Loucy (cell line): Measurements from ENCODE around the gene NRXN3.

Experiments
- H2AFZ ChIP-seq: fragments of 200-600 bp; sonication (generic); 2 replicates; pipeline ENCODE4 v1.6.0; 2016; ENCODE audit warnings: antibody characterized with exemption, mild to moderate bottlenecking, low read length, moderate library complexity
- H3F3A ChIP-seq: fragments of 200-600 bp; 2 replicates; pipeline ENCODE4 v1.6.0; 2016; ENCODE audit warnings: antibody characterized with exemption, low read depth, mild to moderate bottlenecking
- H3K27me3 ChIP-seq: fragments of 200-600 bp; sonication (generic); 2 replicates; pipeline ENCODE4 v1.6.1; 2014; ENCODE audit warnings: low read length, mild to moderate bottlenecking; ENCODE audit not compliant: insufficient read depth, poor library complexity, severe bottlenecking
- H3K36me3 ChIP-seq: fragments of 200-600 bp; sonication (generic); 2 replicates; pipeline ENCODE4 v1.6.1; 2016; ENCODE audit warnings: low read length; ENCODE audit not compliant: insufficient read depth
- H3K4me1 ChIP-seq: fragments of 200-600 bp; sonication (generic); 2 replicates; pipeline ENCODE4 v1.5.1; 2014; ENCODE audit warnings: low read length, mild to moderate bottlenecking; ENCODE audit not compliant: insufficient read depth, poor library complexity, severe bottlenecking
- H3K4me2 ChIP-seq: fragments of 200-600 bp; sonication (generic); 2 replicates; pipeline ENCODE4 v1.6.0; 2014; ENCODE audit warnings: antibody characterized with exemption, low read length, low read depth, mild to moderate bottlenecking; ENCODE audit not compliant: poor library complexity, severe bottlenecking
- H3K4me3 ChIP-seq: fragments of 200-600 bp; sonication (generic); 2 replicates; pipeline ENCODE4 v1.5.1; 2014; ENCODE audit warnings: low read length, mild to moderate bottlenecking, mixed read lengths; ENCODE audit not compliant: poor library complexity, severe bottlenecking
- H3K79me2 ChIP-seq: fragments of 200-600 bp; sonication (generic); 2 replicates; pipeline ENCODE4 v1.6.1; 2014; ENCODE audit warnings: low read length; ENCODE audit not compliant: insufficient read depth
- H3K9ac ChIP-seq: fragments of 200-600 bp; sonication (generic); 2 replicates; pipeline ENCODE4 v1.6.0; 2014; ENCODE audit warnings: mild to moderate bottlenecking, low read depth, low read length, moderate library complexity; ENCODE audit not compliant: poor library complexity, severe bottlenecking
- H3K9me2 ChIP-seq: fragments of 200-600 bp; sonication (generic); replicated peaks from 2 replicates; pipeline ENCODE4 v1.6.1; 2016; ENCODE audit warnings: low read depth, low read length, mixed read lengths
- H3K9me3 ChIP-seq: fragments of 200-600 bp; sonication (generic); 2 replicates; pipeline ENCODE4 v1.6.1; 2014; ENCODE audit warnings: mild to moderate bottlenecking, antibody characterized with exemption, low read length, low read depth; ENCODE audit not compliant: insufficient read depth
- H4K20me1 ChIP-seq: fragments of 200-600 bp; sonication (generic); 2 replicates; pipeline ENCODE4 v1.6.0; 2014; ENCODE audit warnings: antibody characterized with exemption, low read length, mild to moderate bottlenecking; ENCODE audit not compliant: insufficient read depth, poor library complexity, severe bottlenecking
- EZH2phosphoT487 ChIP-seq: fragments of 200-600 bp; IDR thresholded peaks from 2 replicates; pipeline ENCODE4 v1.6.1; 2018; ENCODE audit warnings: antibody characterized with exemption, mild to moderate bottlenecking, moderate library complexity, borderline replicate concordance
- TF ChIP-seq, protein P1 (sequence below): fragments of 200-600 bp; sonication (generic); conservative IDR thresholded peaks from 2 replicates; pipeline ENCODE4 v1.5.1; 2014; ENCODE audit warnings: mild to moderate bottlenecking, antibody characterized with exemption, low read length

Gene NRXN3

DNA sequence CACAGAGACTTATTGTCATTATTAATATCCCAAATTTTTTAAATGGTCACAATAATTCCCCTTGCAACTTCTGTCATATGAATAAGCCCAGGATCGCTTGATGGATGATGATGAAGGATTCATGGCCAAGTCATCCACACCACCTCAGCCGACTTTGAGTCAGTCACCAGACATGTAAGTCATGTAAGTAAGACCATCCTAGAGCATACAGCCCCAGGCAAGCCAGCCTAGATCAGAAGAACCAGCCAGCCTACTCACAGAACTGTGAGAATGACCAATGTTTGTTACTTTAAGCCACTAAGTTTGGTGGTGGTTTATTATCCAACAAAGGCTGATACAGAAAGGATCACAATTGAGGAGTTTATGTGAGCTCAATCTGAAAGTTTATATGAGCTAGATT is 341.8 kb downstream of the NRXN3 start:
- Histone ChIP-seq H2AFZ (no peak overlapping the region), H3K9ac (no peak overlapping the region), H3K36me3 (no peaks in the 10 kb centered on the region), H3K9me2 (no peaks in the 10 kb centered on the region), H3K27me3 (no peaks in the 10 kb centered on the region), H3K4me3 (no peak overlapping the region), H4K20me1 (no peaks in the 10 kb centered on the region), H3F3A (no peaks in the 10 kb centered on the region), H3K79me2 (no peaks in the 10 kb centered on the region), H3K4me2 (no peak overlapping the region), H3K4me1 (no peaks in the 10 kb centered on the region), H3K9me3 (no peaks in the 10 kb centered on the region)
- no peak for TF ChIP-seq EZH2phosphoT487
- TF ChIP-seq, protein P1, sequence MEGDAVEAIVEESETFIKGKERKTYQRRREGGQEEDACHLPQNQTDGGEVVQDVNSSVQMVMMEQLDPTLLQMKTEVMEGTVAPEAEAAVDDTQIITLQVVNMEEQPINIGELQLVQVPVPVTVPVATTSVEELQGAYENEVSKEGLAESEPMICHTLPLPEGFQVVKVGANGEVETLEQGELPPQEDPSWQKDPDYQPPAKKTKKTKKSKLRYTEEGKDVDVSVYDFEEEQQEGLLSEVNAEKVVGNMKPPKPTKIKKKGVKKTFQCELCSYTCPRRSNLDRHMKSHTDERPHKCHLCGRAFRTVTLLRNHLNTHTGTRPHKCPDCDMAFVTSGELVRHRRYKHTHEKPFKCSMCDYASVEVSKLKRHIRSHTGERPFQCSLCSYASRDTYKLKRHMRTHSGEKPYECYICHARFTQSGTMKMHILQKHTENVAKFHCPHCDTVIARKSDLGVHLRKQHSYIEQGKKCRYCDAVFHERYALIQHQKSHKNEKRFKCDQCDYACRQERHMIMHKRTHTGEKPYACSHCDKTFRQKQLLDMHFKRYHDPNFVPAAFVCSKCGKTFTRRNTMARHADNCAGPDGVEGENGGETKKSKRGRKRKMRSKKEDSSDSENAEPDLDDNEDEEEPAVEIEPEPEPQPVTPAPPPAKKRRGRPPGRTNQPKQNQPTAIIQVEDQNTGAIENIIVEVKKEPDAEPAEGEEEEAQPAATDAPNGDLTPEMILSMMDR, result no peak

DNA sequence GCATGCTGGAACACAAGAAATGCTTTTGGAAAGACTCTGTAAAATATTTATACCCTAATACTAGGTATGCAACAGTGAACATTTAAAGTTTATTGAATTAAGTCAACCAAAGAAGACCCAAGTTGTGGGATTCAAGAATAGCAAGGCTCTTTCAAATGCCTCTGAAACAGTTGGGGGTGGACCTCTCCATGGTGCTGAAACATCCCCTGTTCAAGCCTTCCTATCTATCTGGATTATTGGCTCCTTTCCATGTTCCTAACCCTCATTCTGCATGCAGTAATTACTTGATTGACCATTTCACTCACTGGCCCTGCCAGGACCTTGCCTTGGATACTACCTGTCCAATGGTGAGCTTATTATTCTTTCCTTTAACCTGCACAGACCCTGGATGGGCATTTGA is 349.7 kb downstream of the NRXN3 start:
- no peak overlapping the region for H2AFZ ChIP-seq
- H3K27me3 ChIP-seq, result no peaks in the 10 kb centered on the region
- H3K4me2 ChIP-seq, result no peak overlapping the region
- H3K9me3 ChIP-seq, result no peaks in the 10 kb centered on the region
- H3K9ac ChIP-seq, result no peak overlapping the region
- H4K20me1 ChIP-seq, result no peaks in the 10 kb centered on the region
- H3K4me1 ChIP-seq, result no peaks in the 10 kb centered on the region
- H3K36me3 ChIP-seq, result no peaks in the 10 kb centered on the region
- TF ChIP-seq, protein P1, result no peak
- no peak for TF ChIP-seq EZH2phosphoT487
- H3F3A ChIP-seq, result no peaks in the 10 kb centered on the region
- no peaks in the 10 kb centered on the region for H3K79me2 ChIP-seq
- no peaks in the 10 kb centered on the region for H3K9me2 ChIP-seq
- no peak overlapping the region for H3K4me3 ChIP-seq

DNA sequence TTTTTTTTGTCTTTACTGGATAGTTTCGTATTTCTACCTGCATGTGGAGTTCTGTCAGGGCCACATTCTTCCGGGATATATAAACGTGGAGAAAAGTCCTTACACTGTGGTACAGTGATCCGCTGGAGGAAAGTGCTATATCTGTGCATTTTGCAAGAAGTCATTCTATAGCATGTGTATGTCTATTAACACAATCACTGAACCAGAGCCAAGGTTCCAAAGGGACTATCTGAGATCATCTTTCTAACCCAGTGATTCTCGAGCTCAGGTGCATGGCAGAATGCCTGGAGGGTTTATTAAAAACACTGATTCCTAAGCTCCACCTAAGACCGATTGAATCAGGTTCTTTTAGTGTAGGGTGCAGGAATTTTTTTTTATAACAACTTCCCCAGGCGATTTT is 354.0 kb downstream of the NRXN3 start:
- no peaks in the 10 kb centered on the region for H3K36me3 ChIP-seq

More for the DNA sequence above, 354.0 kb downstream of the NRXN3 start:
- Histone ChIP-seq H3K9ac (no peak overlapping the region), H3K27me3 (no peaks in the 10 kb centered on the region), H4K20me1 (no peaks in the 10 kb centered on the region), H3K9me3 (no peaks in the 10 kb centered on the region), H2AFZ (no peak overlapping the region), H3K4me1 (no peaks in the 10 kb centered on the region), H3K79me2 (no peaks in the 10 kb centered on the region), H3K4me3 (no peak overlapping the region), H3K4me2 (no peak overlapping the region), H3K9me2 (no peaks in the 10 kb centered on the region), H3F3A (no peaks in the 10 kb centered on the region)
- TF ChIP-seq EZH2phosphoT487, result no peak
- TF ChIP-seq, protein P1, result no peak
